Measurements from ENCODE around the gene CAPN12.

DNA sequence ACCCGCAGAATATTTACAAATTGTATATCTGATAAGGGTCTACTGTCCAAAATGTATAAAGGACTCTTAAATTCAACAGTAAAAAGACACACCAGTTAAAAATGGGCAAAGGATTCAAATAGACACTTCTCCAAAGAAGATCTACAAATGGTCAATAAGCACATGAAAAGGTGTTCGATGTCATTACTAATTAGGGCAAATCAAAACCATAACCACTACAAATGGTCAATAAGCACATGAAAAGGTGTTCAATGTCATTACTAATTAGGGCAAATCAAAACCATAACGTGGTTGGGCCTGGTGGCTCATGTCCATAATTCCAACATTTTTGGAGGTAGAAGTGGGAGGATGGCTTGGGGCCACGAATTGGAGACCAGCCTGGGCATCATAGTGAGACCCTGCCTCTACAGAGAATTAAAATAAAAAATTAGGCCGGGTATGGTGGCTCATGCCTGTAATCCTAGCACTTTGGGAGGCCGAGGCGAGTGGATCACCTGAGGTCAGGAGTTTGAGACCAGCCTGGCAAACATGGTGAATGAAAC lies 56.4 kb downstream of the CAPN12 start:
- no peak for TF ChIP-seq MXI1 (IDR thresholded peaks at IDR 0.05; ENCODE audit: borderline replicate concordance, low read depth, low read length)
- TF ChIP-seq, protein P1, sequence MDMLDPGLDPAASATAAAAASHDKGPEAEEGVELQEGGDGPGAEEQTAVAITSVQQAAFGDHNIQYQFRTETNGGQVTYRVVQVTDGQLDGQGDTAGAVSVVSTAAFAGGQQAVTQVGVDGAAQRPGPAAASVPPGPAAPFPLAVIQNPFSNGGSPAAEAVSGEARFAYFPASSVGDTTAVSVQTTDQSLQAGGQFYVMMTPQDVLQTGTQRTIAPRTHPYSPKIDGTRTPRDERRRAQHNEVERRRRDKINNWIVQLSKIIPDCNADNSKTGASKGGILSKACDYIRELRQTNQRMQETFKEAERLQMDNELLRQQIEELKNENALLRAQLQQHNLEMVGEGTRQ (IDR thresholded peaks at IDR 0.05; ENCODE audit: low read depth, low read length), result no peak
- TF ChIP-seq, protein P2, sequence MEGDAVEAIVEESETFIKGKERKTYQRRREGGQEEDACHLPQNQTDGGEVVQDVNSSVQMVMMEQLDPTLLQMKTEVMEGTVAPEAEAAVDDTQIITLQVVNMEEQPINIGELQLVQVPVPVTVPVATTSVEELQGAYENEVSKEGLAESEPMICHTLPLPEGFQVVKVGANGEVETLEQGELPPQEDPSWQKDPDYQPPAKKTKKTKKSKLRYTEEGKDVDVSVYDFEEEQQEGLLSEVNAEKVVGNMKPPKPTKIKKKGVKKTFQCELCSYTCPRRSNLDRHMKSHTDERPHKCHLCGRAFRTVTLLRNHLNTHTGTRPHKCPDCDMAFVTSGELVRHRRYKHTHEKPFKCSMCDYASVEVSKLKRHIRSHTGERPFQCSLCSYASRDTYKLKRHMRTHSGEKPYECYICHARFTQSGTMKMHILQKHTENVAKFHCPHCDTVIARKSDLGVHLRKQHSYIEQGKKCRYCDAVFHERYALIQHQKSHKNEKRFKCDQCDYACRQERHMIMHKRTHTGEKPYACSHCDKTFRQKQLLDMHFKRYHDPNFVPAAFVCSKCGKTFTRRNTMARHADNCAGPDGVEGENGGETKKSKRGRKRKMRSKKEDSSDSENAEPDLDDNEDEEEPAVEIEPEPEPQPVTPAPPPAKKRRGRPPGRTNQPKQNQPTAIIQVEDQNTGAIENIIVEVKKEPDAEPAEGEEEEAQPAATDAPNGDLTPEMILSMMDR (conservative IDR thresholded peaks at IDR 0.05; ENCODE audit: low read depth, low read length), result no peak
- TF ChIP-seq RAD21 (IDR thresholded peaks at IDR 0.05; ENCODE audit: low read length), result no peak
- no peak for TF ChIP-seq CEBPB (IDR thresholded peaks at IDR 0.05; ENCODE audit: low read depth, low read length)
- TF ChIP-seq POLR2A (IDR thresholded peaks at IDR 0.05; ENCODE audit: low read depth, low read length), result no peak
- TF ChIP-seq FOS (IDR thresholded peaks at IDR 0.05; ENCODE audit: low read depth, low read length), result no peak
- TF ChIP-seq RCOR1 (IDR thresholded peaks at IDR 0.05; ENCODE audit: insufficient replicate concordance, low read length), result no peak
- TF ChIP-seq CHD1 (IDR thresholded peaks at IDR 0.05; ENCODE audit: low read depth, low read length), result no peak
- TF ChIP-seq, protein P3, sequence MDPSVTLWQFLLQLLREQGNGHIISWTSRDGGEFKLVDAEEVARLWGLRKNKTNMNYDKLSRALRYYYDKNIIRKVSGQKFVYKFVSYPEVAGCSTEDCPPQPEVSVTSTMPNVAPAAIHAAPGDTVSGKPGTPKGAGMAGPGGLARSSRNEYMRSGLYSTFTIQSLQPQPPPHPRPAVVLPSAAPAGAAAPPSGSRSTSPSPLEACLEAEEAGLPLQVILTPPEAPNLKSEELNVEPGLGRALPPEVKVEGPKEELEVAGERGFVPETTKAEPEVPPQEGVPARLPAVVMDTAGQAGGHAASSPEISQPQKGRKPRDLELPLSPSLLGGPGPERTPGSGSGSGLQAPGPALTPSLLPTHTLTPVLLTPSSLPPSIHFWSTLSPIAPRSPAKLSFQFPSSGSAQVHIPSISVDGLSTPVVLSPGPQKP (IDR thresholded peaks at IDR 0.05; ENCODE audit: borderline replicate concordance, low read depth, low read length), result no peak
- TF ChIP-seq BHLHE40 (IDR thresholded peaks at IDR 0.05; ENCODE audit: low read depth, low read length), result no peak
- TF ChIP-seq RFX5 (IDR thresholded peaks at IDR 0.05; ENCODE audit: low read depth, low read length), result no peak

All from IMR-90 (cell line).